A549 treated with DMSO at 1 μM for 4 hours (cell line): Measurements from ENCODE around the gene THEMIS2. TPM values are rescaled to one million over a fixed set of nuclear protein-coding genes. Genes with fewer than 3 reads are reported as not detected.

Experiments used
- total RNA-seq: library from RNA; stranded (reverse); fragments of 200-300 nt; extraction: Qiagen RNA extraction; gene quantifications from 5 replicates; pipeline ENCODE4 v1.2.3, GENCODE V29; 2022; ENCODE audit warnings: low read depth

THEMIS2 gene
- total RNA-seq: 0.40 to 1.7 TPM (median 0.83 TPM) in 5 replicates

GRCh38 chr1:27872059-27872801, at the start of gene THEMIS2:
TSS of gene THEMIS2 (plus strand) at chr1:27872544. CDS start at chr1:27872572, 28 bp downstream.

GRCh38 chr1:27830621-27831440, 41.5 kb upstream of the THEMIS2 start, which contains the start of gene PPP1R8:
TSS of gene PPP1R8 (plus strand) at chr1:27830782. CDS start at chr1:27830836, 54 bp downstream.

GRCh38 chr1:27934818-27935549, 62.6 kb downstream of the THEMIS2 start, which contains the start of gene SMPDL3B:
TSS of gene SMPDL3B (plus strand) at chr1:27935000. CDS start at chr1:27935184, 184 bp downstream.

Other genes with a start within 250 kb of the THEMIS2 start
- gene FGR, start 237.4 kb upstream of the THEMIS2 start, total RNA-seq: 0.07 TPM in 1 of 5 replicates, not detected in the others
- 10.2 to 15.1 TPM (median 12.0 TPM) in 5 replicates for gene IFI6, start 200.4 kb upstream of the THEMIS2 start, total RNA-seq
- 5.2 to 6.9 TPM (median 5.6 TPM) in 5 replicates for gene FAM76A, start 146.6 kb upstream of the THEMIS2 start, total RNA-seq
- gene STX12, start 99.3 kb upstream of the THEMIS2 start, total RNA-seq: 7.1 to 10.7 TPM (median 8.7 TPM) in 5 replicates
- gene PPP1R8, start 41.8 kb upstream of the THEMIS2 start, total RNA-seq: 37.9 to 42.6 TPM (median 39.4 TPM) in 5 replicates
- 36.8 to 42.7 TPM (median 40.2 TPM) in 5 replicates for gene RPA2, start 42.0 kb downstream of the THEMIS2 start, total RNA-seq
- 1.1 to 1.6 TPM (median 1.3 TPM) in 5 replicates for gene SMPDL3B, start 62.5 kb downstream of the THEMIS2 start, total RNA-seq
- 4.4 to 6.9 TPM (median 5.1 TPM) in 5 replicates for gene XKR8, start 87.4 kb downstream of the THEMIS2 start, total RNA-seq
- gene EYA3, start 216.1 kb downstream of the THEMIS2 start, total RNA-seq: 6.5 to 7.8 TPM (median 7.2 TPM) in 5 replicates